GM19397 (cell line): ENCODE measurements around the gene RETREG3.
A peak's percentile ranks its signal among the peaks of the same experiment; 100 is the strongest.
"Not testable (repeated sequence)": the region's sequence is repeated elsewhere in the genome, so short reads cannot be mapped to it uniquely, and the experiment has no call there.

ENCODE experiments used
- ATAC-seq: cut with Tn5 transposase; IDR thresholded peaks from one replicate; pipeline ENCODE4 v1.9.1; 2021; ENCODE audit warnings: mild to moderate bottlenecking, moderate library complexity; ENCODE audit not compliant: unreplicated experiment

The RETREG3 gene

DNA sequence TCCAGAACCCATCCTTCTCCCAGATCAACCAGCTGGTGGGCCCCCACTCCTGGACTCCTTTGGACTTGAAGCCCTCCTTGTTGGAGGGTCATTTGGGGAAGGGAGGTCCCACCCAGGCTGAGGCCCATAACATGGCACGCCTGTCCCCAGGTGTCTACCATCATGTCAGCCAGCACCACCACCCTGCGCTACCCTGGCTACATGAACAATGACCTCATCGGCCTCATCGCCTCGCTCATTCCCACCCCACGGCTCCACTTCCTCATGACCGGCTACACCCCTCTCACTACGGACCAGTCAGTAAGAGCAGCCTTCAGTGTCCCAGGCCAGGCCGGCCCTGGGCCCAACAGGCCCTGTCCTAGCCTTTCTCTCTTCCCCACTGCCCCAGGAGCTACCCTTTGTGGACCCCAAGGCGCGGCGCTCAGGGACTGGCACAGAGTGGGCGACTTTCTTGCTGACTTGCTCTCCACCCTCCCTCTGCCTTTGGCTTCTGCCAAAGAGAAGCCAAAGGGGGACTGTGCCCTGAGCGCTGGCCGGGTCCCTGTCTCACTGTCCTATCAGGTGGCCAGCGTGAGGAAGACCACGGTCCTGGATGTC lies 4.6 kb upstream of the RETREG3 start:
- ATAC-seq, result no peak

DNA sequence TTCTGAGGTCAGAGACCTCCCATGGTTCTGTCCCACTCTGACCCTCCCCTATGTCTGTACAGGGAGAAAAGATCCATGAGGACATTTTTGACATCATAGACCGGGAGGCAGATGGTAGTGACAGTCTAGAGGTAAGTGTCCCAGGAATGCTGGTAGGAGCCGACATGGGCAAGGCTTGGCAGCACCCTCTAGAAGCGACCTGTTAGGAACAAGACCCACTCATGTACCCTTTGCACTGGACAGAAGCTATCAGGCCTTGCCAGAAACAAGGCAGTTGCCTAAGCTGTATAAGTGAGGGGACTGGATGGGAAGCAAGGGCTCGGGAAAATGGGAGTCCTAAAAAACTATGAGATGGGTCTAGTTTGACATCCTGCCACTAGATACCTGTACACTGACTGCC lies 2.8 kb upstream of the RETREG3 start:
- ATAC-seq, result no peak

DNA sequence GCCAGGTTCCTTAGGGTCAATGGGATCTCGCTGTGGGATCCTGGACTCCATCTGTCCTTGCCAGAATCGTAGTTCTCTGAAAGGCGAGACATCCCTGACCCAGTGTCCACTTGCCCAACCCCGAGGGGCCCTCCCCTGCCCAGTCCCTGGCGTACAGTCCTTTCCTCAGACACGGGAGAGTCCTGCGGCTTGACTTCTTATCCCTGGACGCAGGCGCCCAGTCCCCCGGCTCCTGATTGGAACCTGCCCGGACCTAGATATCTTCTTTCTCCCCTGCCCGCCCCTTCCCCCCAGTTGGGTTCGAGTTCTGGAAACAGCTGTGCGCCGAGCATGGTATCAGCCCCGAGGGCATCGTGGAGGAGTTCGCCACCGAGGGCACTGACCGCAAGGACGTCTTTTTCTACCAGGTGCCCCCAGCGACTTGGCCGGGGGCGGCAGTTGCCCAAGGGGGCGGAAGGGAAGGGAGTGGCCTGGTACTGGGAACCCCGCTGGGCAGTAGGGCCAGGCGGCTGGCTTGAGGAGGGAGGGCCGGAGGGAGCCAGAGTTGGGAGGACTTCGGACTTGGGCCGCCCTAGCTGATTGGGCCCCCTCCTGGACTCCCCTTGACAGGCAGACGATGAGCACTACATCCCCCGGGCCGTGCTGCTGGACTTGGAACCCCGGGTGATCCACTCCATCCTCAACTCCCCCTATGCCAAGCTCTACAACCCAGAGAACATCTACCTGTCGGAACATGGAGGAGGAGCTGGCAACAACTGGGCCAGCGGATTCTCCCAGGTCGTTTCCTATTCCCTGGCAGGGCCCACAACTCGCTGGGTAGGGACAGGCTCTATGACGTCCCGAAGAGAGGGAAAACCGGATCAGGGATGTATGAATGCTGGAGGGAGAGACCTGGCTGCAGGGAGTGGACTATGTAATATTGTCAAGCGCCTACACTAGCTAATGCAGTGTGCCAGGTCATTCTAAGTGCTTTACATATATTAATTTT lies 934 bp upstream of the RETREG3 start:
- not testable (repeated sequence) for ATAC-seq

DNA sequence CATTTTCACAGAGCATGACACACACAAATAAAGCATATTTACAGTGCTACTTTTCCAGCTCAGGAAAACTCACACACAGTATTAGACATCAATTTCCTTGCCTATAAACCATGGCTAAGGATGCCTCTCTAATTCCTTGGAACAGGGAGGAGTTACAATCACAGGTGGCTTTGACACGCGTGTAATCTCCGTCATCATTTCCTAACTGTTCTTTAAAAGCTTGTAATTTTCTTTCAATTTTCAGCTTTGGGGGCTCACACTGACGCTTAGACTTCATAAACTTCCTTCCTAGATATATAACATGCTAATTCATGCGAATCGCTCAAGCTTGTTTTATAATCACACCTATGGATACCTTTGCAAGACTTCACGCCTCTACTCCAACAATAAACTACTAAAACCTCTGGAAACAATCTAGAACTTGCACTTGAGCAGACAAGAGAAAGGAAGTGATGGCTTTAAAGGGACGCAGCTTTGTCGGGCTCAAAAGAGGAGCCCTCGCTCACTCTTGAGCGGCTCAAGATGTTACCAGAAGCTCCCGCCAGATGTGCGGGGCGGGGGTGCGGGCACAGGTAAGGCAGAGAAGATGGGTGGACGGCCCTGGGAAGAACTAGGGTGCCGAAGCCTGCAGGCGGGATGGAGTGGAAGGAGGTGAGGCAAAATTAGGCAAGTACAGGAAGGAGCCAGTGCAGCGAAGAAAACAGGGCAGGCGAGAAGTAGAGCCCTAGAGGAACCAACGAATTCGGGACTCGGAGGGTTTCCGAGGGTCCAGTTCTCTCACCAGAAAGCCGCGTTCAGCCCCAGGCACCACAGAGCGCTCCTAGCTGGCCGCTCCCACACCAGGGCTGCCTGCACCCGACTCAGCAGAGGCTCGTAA lies 631 bp downstream of the RETREG3 start:
- peak; percentile 23 for ATAC-seq

DNA sequence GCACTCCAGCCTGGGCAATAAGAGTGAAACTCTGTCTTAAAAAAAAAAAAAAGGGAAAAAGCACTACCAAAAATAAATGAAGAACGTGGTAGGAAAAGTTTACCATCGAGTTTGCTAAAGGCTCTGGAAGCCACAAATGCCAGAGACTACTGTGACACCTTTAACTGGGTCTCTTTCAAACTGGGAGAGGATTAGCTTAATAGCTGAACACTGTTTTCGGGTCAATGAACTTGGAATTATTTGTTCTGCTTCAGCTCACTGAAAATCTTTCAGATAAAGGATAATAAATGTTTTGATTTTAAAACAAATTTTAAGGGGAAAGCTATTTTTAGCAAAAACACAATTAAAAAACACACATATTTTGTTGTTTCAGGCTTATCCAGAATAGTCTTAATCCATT lies 1.4 kb downstream of the RETREG3 start:
- no peak for ATAC-seq

DNA sequence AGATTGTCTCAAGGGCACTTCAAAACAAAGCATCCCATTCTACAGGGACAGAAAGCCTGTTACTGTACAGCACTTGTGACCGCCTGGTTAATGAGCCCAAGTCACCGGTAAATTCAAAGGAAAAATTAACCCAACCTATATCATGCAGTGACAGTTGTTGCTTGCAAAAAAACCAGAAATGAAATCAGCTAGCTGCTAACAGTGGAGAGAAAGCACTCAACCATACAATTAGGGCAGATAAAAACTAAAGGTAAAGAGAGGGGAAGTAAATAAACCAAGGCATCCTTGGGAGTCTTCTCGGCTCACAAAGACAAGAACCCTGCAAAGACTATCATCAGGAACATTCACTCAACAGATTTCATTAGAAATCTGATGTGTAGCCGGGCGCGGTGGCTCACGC lies 5.9 kb downstream of the RETREG3 start:
- no peak for ATAC-seq

DNA sequence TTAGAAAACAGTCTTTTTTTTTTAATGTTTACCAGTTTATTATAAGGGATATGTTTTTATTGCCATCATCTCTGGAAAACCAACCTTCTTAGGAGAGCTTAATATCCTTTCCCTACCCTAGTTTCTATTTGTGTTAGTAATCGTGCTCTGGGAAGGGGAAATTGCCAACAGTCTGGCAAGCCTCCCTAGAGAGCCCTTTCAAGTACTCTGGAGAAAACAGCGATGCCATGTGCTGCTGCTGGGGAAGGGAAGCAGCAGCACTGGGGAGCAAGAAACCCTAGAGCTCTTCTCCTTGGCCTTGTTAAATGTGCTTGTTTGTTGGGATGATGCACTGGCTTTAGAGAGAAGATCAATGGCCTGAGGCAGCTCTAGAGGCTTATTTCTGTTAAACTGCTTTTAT lies 10.3 kb downstream of the RETREG3 start:
- ATAC-seq, result no peak

DNA sequence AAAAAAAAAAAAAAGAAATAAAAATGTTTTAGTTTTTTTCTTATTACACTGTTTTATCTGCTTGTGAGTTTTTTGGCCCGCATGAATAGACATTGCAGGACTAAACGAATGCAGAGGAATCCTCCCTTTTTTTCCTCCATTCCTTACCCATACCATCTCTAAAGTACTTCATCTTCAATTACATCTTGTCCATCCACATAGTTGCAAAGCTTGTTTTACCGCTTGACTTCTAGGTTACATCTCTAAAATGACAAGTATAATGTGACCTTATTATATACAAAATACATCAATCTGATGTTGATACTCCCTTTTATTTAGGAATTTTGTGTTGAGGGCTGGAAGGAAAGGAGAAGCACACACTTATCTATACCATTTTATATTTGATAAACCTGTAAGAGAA lies 12.8 kb downstream of the RETREG3 start:
- no peak for ATAC-seq

DNA sequence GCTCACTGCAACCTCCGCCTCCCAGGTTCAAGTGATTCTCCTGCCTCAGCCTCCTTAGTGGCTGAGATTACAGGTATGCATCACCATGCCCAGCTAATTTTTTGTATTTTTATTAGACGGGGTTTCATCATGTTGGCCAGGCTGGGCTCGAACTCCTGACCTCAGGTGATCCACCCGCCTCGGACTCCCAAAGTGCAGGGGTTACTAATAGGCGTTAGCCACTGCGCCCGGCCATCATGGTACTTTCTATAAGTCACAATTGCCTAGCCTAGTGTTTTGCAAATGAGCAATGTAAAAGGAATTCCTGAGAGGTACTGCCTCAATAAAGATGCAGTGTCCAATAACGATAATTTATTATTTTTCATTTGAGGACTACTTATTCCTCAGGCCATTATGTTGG lies 17.8 kb downstream of the RETREG3 start:
- no peak for ATAC-seq

DNA sequence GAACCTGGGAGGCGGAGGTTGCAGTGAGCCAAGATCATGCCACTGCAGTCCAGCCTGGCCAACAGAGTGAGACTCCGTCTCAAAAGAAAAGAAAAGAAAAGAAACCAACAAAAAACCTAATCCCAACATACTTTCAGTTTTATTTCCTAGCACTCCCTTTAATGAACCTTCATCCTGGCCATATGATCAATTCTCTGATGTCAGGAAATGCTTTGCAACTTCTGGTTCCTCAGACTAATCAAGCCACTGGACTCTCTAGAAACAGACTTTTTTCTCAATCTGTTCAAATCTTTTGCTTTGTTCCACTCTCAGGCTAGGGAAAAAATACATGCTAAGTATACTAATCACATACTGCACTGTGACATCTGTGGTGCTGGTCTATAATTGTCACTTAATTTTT lies 18.3 kb downstream of the RETREG3 start:
- no peak for ATAC-seq

DNA sequence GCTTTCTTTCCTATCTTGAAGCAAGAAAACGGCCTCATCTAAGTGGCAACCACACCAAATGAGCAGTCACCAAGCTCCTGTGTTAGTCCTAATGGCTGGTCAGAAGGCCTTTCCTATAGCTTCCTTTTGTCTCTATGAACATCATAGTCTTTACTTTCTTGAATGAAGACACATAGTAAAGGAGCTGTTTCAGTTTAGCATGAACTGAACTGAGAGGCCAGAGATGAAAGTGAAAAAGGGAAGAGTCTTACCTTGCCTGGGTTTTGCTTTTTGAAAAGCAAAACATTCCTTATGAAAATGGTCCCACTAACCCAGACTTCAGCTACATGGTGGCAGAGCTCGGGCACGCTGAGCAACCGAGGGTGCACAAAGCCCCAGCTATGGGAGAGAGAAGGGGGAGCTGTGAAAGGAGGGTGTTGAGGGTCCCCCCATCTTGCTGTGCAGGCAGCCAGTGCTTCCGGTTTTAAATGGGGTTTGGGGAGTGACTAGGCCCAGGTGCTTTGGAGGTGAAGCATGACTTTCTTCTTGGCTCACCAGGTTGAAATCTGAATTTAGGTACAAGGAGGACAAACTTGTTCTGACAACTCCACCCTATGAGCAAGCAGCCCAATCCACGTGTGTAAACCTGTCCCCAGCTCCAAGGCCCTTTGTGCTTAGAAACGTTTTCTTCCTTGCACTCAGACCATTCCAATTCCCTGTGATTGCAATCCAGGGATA lies 22.5 kb downstream of the RETREG3 start:
- ATAC-seq, result peak; percentile 54

DNA sequence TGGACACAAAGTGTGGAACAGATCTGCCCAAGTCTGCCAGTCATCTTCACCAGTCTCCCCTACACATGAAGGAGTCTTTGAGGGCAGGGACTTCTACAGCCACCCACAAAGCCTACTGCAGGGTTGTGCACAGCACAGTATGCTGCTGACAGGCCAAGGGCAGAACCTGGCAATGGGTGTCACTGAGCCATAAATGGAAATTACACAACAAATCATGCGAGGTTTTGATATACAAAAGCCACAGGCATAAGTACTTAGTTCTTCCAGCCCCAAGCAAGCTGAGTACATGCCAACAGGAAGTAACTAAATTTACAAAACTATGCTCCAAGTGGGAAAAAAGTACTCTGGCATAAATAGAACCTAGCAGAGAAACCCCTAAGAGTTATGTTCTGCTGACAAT lies 23.8 kb downstream of the RETREG3 start:
- no peak for ATAC-seq

DNA sequence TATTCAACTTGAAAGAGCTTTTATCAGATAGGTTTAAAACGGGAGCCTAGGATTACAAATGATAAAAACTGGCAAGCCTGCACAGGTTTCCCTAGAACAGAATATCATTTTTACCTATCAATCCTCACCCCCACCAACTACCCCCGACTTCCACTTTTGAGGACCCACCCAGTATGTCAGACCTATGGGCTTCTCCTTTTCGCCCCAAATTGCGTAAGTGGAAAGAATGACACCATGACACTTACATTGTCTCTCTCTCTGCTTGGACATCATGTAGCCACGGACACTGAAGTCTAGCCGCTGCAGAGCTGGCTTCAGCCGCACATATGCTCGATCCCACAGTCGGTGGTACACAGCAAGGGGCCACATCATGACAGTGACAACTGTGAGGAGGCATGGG lies 24.3 kb downstream of the RETREG3 start:
- no peak for ATAC-seq

DNA sequence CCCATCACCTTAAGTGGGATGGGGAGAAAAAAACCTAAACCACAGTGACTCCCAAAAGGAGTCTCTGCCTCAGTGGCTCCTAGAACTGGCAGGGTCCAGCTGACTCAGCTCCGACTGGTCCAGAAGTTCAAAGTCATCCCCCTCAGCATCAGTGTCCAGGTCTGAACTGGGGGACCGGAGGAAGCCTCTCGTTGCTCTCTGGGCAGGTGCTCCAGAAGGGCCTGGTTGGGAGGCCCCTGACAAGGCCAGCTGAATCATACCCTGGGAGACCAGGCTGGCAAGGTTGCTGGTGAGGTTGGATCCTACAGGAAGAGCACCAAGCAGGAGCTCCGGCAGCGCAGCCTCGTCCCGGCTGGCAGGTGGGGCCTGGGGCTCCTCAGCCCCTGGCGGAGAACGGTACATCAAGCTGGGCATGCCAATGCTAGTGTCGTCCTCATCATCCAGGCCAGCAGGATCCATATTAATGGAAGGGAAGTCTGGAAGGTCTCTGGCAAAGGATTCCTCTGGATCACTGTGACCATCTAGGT lies 27.4 kb downstream of the RETREG3 start:
- no peak for ATAC-seq

DNA sequence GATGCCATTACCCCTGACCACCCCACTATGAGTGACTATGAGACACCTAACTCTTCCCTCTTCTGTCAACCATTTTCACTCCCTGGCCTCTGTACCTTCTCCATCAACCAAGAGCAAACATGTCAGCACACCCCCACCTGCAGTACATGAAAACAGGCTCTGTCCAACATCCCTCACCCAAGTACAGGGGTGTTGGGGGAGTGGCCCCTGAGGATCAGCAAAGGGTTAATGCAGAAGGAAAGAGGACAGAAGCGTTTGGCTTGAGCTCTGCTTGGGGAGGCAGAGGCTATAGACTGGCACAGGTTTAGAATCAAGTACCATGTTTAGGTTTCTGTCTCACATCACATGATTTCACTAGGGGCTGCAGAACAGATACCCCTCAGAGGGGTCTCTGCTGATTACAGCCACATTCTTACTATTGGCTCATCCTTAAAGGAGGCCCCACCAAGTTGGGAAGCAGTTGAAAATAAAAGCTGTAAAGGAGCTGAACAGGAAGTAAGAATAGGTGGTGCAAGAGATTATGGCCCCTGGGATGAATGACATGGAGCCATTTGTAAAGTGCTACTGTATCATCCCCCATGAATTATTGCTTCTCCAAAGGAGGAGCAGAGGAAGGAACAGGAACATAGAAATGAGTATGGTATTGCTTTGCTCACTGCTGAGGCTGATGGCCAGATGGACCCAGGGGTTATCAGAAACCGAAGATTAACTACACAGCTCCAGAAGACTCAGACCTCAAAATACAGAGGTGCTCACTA lies 29.2 kb downstream of the RETREG3 start:
- no peak for ATAC-seq

DNA sequence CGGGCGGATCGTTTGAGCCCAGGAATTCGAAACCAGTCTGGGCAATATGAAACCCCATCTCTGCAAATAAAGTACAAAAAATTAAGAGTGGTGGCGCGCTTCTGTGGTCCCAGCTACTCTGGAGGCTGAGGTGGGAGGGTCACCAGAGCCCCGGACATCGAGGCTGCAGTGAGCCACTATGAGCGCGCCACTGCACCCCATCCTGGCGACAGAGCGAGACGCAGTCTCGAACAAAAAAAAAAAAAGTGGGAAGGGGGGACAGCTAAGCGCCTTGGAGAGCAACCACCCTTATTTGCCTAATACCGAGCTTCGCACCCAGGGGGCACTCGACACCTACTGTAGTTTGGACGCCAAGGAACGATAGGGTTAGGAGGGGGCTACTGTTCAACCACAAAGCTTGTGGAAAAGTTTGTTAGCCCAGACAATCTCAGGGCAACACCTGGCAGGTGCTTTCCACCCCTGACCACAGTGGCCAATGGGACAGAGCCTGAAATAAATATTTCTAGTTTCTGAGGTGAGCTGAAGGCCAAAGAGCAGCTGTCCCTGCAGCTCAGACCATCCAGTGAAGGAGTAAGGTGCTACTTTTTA lies 30.8 kb downstream of the RETREG3 start:
- peak; percentile 51 for ATAC-seq

DNA sequence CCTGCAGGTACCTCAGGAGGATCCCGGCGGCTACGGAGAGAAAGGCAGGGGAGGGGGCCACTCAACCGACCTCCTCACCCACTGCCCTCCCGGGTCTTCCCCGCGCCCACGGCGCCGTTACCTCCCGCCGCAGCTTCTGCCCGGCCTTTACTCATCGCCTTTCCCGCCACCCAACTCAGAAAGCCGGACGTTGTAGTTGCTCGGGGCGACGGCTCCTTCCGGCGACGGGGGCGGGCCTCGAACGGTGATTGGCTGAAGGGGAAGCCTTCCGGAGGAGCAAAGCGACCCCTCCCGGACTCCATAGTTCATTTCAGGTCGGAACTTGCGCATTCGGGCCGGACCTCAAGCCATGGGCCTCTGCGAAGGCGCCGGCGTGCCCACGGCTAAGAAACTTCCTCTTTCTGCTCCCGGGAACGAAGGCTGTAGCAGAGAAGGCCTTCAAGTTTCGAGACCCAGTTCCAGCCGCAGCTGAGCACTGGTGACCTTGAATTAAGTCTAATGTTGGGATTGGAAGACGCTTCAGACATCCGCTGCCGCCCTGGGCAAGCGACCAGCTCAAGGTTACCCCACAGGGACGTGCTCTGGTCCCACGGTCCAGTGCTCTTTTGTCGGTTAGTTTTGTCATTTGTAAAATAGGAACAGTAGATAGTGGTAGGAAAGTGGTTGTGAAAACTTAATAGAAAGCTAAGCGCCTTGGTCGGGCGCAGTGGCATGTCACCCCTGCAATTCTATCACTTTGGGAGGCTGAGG lies 31.5 kb downstream of the RETREG3 start, which contains the start of gene PSMC3IP:
PSMC3IP (minus strand) TSS at position 198 of the 750 bp plus-strand sequence; CDS start at position 155, 43 bp downstream.
- ATAC-seq, result peak; percentile 60

DNA sequence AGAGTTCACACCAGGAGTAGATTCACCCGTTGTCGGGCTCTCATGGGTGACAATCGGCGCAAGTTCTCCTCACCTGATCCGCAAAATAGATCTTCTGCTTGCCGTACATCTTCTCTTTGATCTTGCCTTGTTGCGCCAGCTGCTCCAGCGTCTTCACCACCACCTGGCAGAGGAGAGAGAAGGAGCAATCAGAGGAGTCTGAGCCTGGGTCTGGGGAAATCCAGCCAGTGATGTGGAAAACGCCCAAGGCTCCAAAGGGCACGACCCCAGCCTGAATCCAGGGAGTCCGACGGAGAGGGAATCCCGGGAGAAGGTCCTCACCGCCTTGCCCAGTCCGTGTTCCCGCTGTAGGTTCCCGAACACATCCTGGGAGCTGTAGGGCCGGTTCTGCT lies 32.0 kb downstream of the RETREG3 start:
- ATAC-seq, result no peak

DNA sequence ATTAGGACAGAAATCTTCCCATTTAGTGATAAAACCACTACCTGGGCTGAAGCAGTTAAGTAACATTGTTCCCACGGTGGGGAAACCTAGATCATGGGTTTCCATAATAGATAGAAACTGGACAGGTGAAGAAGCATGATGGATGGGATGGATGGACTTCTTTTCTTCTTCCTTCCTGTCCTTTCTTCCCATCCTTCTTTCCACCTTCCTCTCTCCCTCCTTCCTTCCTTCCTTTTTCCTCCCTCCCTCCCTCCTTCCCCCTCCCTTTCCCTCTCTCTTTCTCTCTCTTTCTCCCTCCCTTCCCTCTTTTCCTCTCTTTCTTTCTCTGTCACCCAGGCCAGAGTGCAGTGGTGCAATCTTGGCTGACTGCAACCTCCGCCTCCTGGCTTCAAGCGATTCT lies 34.7 kb downstream of the RETREG3 start:
- ATAC-seq, result no peak
